Measurements from ENCODE around the gene ACADS. TPM values are rescaled to one million over a fixed set of nuclear protein-coding genes. Genes with fewer than 3 reads are reported as not detected.

ACADS gene
- total RNA-seq, 1 donor from 2014 or later = 11.7 TPM

DNA sequence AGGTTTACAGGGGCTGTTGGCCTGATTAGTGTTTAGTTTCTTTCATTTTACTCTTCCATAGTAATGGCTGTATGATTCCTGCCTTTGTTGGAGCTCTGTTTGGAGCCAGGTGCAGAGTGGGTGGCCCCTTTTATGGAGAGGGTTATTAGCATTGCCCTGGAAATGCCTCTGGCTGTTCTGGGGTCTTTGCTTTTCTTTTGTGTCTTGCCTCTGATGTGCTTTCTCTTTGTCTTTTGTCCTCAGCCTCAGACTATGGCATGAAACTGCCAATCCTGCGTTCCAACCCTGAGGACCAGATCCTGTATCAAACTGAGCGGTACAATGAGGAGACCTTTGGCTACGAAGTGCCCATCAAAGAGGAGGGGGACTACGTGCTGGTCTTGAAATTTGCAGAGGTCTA is 31.8 kb upstream of the ACADS start:
- TF ChIP-seq, protein P1, sequence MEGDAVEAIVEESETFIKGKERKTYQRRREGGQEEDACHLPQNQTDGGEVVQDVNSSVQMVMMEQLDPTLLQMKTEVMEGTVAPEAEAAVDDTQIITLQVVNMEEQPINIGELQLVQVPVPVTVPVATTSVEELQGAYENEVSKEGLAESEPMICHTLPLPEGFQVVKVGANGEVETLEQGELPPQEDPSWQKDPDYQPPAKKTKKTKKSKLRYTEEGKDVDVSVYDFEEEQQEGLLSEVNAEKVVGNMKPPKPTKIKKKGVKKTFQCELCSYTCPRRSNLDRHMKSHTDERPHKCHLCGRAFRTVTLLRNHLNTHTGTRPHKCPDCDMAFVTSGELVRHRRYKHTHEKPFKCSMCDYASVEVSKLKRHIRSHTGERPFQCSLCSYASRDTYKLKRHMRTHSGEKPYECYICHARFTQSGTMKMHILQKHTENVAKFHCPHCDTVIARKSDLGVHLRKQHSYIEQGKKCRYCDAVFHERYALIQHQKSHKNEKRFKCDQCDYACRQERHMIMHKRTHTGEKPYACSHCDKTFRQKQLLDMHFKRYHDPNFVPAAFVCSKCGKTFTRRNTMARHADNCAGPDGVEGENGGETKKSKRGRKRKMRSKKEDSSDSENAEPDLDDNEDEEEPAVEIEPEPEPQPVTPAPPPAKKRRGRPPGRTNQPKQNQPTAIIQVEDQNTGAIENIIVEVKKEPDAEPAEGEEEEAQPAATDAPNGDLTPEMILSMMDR (IDR thresholded peaks at IDR 0.05; ENCODE audit: unreplicated experiment) = no peak
- Mint-ChIP-seq H3K27ac (peak overlapping the region; percentile 73), H3K4me1 (ENCODE audit: low read depth) (peaks cover 34% of the 10 kb centered on the region), H3K9me3 (ENCODE audit: low read depth) (no peaks in the 10 kb centered on the region), H3K36me3 (ENCODE audit: insufficient read depth) (peaks cover 26% of the 10 kb centered on the region), H3K4me3 (ENCODE audit: low read depth) (no peak overlapping the region), H3K27me3 (no peaks in the 10 kb centered on the region)
- DNase-seq (ENCODE audit: low spot score, unreplicated experiment) = no peak

DNA sequence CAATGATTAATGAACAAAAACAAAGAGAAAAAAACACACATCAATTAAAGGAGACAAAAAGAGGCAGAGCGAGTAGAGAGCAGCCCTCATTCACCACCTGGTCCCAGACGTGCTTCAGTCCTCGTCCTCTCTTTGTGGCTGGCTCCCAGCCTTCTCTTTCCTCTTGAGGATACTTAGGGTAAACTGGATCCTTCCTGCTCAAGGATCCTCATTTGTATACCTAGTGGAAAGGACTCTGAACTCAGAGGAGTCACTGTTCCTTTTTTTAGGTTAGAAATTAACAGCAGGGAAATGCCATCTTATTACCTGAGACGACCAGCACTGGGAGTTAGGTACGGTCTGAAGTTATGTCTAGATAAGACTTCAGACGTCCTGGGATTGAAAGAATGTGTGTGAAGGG is 29.0 kb upstream of the ACADS start:
- DNase-seq (ENCODE audit: low spot score, unreplicated experiment) = no peak

DNA sequence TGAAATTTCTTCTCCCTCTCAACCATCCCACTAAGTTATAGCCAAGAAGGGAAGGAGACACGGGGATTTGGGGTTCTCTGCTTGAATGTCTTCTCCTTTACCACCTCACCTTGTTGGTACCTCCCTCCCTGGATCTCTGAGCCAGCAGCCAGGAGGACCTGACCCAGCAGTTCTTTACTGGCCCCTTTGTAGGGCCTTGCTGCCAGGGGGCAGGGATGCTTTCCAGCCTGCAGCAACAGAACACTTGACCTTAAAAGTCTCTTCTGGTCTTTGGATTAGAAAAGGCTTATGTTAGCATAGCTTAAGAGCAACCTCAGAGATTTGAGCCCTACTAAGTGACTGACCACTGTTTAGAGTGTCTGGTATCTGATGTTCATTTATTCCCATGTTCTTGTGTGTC is 28.3 kb upstream of the ACADS start:
- Mint-ChIP-seq H3K36me3 (ENCODE audit: insufficient read depth) (peaks cover 37% of the 10 kb centered on the region), H3K4me1 (ENCODE audit: low read depth) (peaks cover 8% of the 10 kb centered on the region), H3K4me3 (ENCODE audit: low read depth) (no peak overlapping the region), H3K27me3 (no peaks in the 10 kb centered on the region), H3K27ac (no peak overlapping the region), H3K9me3 (ENCODE audit: low read depth) (no peaks in the 10 kb centered on the region)
- TF ChIP-seq, protein P1 (IDR thresholded peaks at IDR 0.05; ENCODE audit: unreplicated experiment) = no peak
- no peak for DNase-seq (ENCODE audit: low spot score, unreplicated experiment)

More for the DNA sequence above, 29.0 kb upstream of the ACADS start:
- peak overlapping the region; percentile 43 for H3K27ac Mint-ChIP-seq
- peaks cover 12% of the 10 kb centered on the region for H3K4me1 Mint-ChIP-seq (ENCODE audit: low read depth)
- H3K36me3 Mint-ChIP-seq (ENCODE audit: insufficient read depth) = peaks cover 35% of the 10 kb centered on the region
- no peak overlapping the region for H3K4me3 Mint-ChIP-seq (ENCODE audit: low read depth)
- TF ChIP-seq, protein P1 (IDR thresholded peaks at IDR 0.05; ENCODE audit: unreplicated experiment) = no peak
- H3K27me3 Mint-ChIP-seq = no peaks in the 10 kb centered on the region
- H3K9me3 Mint-ChIP-seq (ENCODE audit: low read depth) = no peaks in the 10 kb centered on the region

DNA sequence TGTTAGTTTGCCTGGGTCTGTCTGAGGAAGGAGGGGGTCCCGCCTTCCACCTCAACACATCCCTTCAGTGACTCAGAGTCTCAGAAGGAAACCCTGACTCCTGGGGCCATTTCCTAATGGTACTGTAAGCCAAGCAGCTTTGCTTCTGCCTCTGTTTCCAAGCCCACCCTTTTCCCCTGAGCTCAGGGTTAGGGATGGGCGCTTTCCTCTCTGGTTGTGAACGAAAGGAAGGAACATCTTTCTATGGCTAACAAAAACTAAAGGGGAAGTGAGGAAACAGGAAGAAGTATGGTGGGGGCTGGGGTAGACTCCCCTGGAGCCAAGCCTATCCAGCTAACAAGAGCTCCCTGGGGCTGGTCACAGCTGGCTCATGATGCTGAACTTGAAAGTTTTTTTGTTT is 27.0 kb upstream of the ACADS start:
- TF ChIP-seq, protein P1 (IDR thresholded peaks at IDR 0.05; ENCODE audit: unreplicated experiment) = no peak
- Mint-ChIP-seq H3K27me3 (no peaks in the 10 kb centered on the region), H3K36me3 (ENCODE audit: insufficient read depth) (peaks cover 35% of the 10 kb centered on the region), H3K4me1 (ENCODE audit: low read depth) (no peaks in the 10 kb centered on the region), H3K4me3 (ENCODE audit: low read depth) (no peak overlapping the region), H3K27ac (no peak overlapping the region), H3K9me3 (ENCODE audit: low read depth) (no peaks in the 10 kb centered on the region)
- no peak for DNase-seq (ENCODE audit: low spot score, unreplicated experiment)

DNA sequence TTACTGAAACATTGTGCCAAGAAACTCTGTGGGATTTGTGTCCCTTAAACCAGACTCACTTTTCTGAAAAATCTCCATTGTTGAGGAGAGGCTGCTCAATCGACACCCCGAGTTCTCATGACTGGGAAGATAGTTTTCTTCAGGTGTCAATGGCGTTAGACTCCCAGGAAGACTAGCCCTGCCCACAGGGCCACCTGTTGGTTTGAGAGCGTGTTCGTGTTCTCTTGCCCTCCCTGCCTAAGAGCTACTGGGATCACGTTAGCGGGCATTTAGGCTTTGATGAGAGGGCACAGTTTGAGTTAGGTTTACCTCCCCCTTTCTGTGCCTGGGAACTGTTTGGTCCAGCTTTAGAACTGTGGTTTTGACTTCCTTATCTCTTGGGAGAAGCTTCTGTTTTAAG is 26.1 kb upstream of the ACADS start:
- Mint-ChIP-seq H3K27ac (no peak overlapping the region), H3K9me3 (ENCODE audit: low read depth) (no peaks in the 10 kb centered on the region), H3K27me3 (no peaks in the 10 kb centered on the region), H3K4me3 (ENCODE audit: low read depth) (no peak overlapping the region), H3K36me3 (ENCODE audit: insufficient read depth) (peaks cover 33% of the 10 kb centered on the region), H3K4me1 (ENCODE audit: low read depth) (no peaks in the 10 kb centered on the region)
- DNase-seq (ENCODE audit: low spot score, unreplicated experiment) = no peak
- TF ChIP-seq, protein P1 (IDR thresholded peaks at IDR 0.05; ENCODE audit: unreplicated experiment) = no peak
